ACHN (cell line): ENCODE results near the gene CYP8B1.

ENCODE experiments used
- DNase-seq: peaks from one replicate; pipeline ENCODE4 v3.0.0-alpha.2; 2015
- in situ Hi-C: cut with HindIII; loops from 2 replicates; pipeline ENCODE4 v1.10.0; 2017; ENCODE audit warnings: low sequenced_read_pairs, low pct_ligation_motif_present, low pct_unique_long_range_greater_than_20kb

Gene CYP8B1

GRCh38 chr3:42856544-42856943, 19.1 kb downstream of the CYP8B1 start:
- DNase-seq = no peak
- in situ Hi-C loops = no loop called here

- no peak for DNase-seq
- in situ Hi-C loops = no loop called here
Observed at GRCh38 chr3:42855547-42856380, 19.9 kb downstream of the CYP8B1 start.

- in situ Hi-C loops = no loop called here
- no peak for DNase-seq
Observed at GRCh38 chr3:42855219-42855546, 20.5 kb downstream of the CYP8B1 start.

- no peak for DNase-seq
- in situ Hi-C loops = no loop called here
Observed at GRCh38 chr3:42853739-42854302, 21.9 kb downstream of the CYP8B1 start.

- no peak for DNase-seq
- in situ Hi-C loops = no loop called here
Observed at GRCh38 chr3:42853056-42853455, 22.6 kb downstream of the CYP8B1 start.

GRCh38 chr3:42852441-42852840, 23.2 kb downstream of the CYP8B1 start:
- DNase-seq = no peak
- in situ Hi-C loops = no loop called here

GRCh38 chr3:42851228-42851834, 24.3 kb downstream of the CYP8B1 start:
- no peak for DNase-seq
- in situ Hi-C loops = no loop called here

GRCh38 chr3:42850263-42850662, 25.4 kb downstream of the CYP8B1 start:
- DNase-seq = no peak
- in situ Hi-C loops = no loop called here

- in situ Hi-C loops = no loop called here
- no peak for DNase-seq
Observed at GRCh38 chr3:42849017-42849416, 26.7 kb downstream of the CYP8B1 start.

- no peak for DNase-seq
- in situ Hi-C loops = no loop called here
Observed at GRCh38 chr3:42847731-42848130, 27.9 kb downstream of the CYP8B1 start.

GRCh38 chr3:42846685-42847522, 28.8 kb downstream of the CYP8B1 start:
- in situ Hi-C loops = no loop called here
- no peak for DNase-seq

GRCh38 chr3:42844815-42845214, 30.9 kb downstream of the CYP8B1 start:
- DNase-seq = no peak
- in situ Hi-C loops = no loop called here

GRCh38 chr3:42844412-42844713, 31.3 kb downstream of the CYP8B1 start:
- in situ Hi-C loops = no loop called here
- DNase-seq = no peak

- DNase-seq = no peak
- in situ Hi-C loops = no loop called here
Observed at GRCh38 chr3:42843713-42844411, 31.8 kb downstream of the CYP8B1 start.

- no peak for DNase-seq
- in situ Hi-C loops = no loop called here
Observed at GRCh38 chr3:42841332-42841731, 34.3 kb downstream of the CYP8B1 start.

GRCh38 chr3:42839616-42840015, 36.1 kb downstream of the CYP8B1 start:
- DNase-seq = peak; percentile 65
- in situ Hi-C loops = no loop called here

- in situ Hi-C loops = no loop called here
- DNase-seq = no peak
Observed at GRCh38 chr3:42838571-42838970, 37.1 kb downstream of the CYP8B1 start.

- in situ Hi-C loops = no loop called here
Observed at GRCh38 chr3:42836150-42837123, 39.2 kb downstream of the CYP8B1 start.

More at GRCh38 chr3:42836150-42837123, 39.2 kb downstream of the CYP8B1 start:
- DNase-seq = no peak
